Adrenal gland (tissue), 5 donors: ENCODE data around the gene UROC1.

Source experiments
- POLR2A ChIP-seq, 2 donors: fragments of 450-650 bp; IDR thresholded peaks; one replicate each; pipeline ENCODE4 v1.6.1; 2017; ENCODE audit warnings: antibody characterized with exemption in 2 of 2, mild to moderate bottlenecking in 2 of 2, moderate library complexity in 1 of 2
- TF ChIP-seq, protein P1 (sequence below), 6 experiments: fragments of 450-650 bp in 4 of 6; fragments of 200-600 bp in 2 of 6; sonication (generic) in 1 of 6; IDR thresholded peaks; 1 replicate in 5 of 6; 2 replicates in 1 of 6; pipeline versions ENCODE4 v1.5.1 to v1.8.0; 2016 to 2021; ENCODE audit warnings: antibody characterized with exemption in 6 of 6, mild to moderate bottlenecking in 2 of 6, moderate library complexity in 1 of 6
- donor health status: DM: no; HTN: no; CAD: no.

GRCh38 chr3:126526668-126527005 is 9.1 kb upstream of the UROC1 start:
- TF ChIP-seq, protein P1, sequence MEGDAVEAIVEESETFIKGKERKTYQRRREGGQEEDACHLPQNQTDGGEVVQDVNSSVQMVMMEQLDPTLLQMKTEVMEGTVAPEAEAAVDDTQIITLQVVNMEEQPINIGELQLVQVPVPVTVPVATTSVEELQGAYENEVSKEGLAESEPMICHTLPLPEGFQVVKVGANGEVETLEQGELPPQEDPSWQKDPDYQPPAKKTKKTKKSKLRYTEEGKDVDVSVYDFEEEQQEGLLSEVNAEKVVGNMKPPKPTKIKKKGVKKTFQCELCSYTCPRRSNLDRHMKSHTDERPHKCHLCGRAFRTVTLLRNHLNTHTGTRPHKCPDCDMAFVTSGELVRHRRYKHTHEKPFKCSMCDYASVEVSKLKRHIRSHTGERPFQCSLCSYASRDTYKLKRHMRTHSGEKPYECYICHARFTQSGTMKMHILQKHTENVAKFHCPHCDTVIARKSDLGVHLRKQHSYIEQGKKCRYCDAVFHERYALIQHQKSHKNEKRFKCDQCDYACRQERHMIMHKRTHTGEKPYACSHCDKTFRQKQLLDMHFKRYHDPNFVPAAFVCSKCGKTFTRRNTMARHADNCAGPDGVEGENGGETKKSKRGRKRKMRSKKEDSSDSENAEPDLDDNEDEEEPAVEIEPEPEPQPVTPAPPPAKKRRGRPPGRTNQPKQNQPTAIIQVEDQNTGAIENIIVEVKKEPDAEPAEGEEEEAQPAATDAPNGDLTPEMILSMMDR (IDR thresholded peaks at IDR 0.05) = no peak
- TF ChIP-seq POLR2A (IDR thresholded peaks at IDR 0.05) = no peak
